Gastrocnemius medialis (tissue), 4 donors: Measurements from ENCODE around the gene SLC39A11.

Source experiments
- POLR2A ChIP-seq, 2 donors: fragments of 450-650 bp; IDR thresholded peaks; one replicate each; pipeline ENCODE4 v1.6.1; 2017; ENCODE audit warnings: antibody characterized with exemption in 2 of 2, mild to moderate bottlenecking in 2 of 2, moderate library complexity in 2 of 2
- TF ChIP-seq, protein P1 (sequence below), 5 experiments: fragments of 450-650 bp in 3 of 5; fragments of 200-600 bp in 2 of 5; sonication (generic) in 2 of 5; IDR thresholded peaks in 4 of 5; conservative IDR thresholded peaks in 1 of 5; 1 replicate in 4 of 5; 2 replicates in 1 of 5; pipeline ENCODE4 v1.5.1; 2016 to 2019; ENCODE audit warnings: antibody characterized with exemption in 5 of 5, mild to moderate bottlenecking in 3 of 5, moderate library complexity in 3 of 5

DNA sequence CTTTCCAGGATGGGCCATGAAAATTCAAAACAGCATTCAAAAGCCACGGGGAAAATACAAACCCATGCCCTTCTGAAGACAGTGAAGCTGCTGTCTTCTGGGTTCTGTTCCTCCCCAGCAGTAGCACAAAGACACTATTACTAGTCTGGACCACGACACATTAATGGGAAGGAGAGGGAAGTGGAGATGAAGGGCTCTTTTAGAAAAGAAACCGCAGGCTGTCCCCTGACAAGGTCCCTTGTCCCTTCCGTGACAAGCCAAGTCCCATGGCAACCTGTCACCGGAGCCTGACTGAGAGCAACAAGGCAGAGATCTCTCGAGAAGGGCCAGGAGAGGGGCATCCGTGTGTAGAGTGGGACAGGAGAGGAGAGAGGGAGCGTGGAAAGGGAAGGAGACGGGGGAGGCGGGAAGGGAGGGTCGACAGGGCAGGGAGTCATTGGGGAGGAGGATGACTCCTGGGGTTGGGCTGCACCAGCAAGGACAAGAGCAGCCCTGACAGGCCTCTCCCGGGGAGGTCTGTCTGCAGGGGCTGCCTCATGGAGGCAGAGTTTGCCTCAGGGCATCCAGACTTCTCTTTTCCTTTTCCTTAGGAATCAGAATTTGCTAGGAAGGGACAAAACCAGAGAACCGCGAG, 436.2 kb downstream of the SLC39A11 start:
- TF ChIP-seq, protein P1, sequence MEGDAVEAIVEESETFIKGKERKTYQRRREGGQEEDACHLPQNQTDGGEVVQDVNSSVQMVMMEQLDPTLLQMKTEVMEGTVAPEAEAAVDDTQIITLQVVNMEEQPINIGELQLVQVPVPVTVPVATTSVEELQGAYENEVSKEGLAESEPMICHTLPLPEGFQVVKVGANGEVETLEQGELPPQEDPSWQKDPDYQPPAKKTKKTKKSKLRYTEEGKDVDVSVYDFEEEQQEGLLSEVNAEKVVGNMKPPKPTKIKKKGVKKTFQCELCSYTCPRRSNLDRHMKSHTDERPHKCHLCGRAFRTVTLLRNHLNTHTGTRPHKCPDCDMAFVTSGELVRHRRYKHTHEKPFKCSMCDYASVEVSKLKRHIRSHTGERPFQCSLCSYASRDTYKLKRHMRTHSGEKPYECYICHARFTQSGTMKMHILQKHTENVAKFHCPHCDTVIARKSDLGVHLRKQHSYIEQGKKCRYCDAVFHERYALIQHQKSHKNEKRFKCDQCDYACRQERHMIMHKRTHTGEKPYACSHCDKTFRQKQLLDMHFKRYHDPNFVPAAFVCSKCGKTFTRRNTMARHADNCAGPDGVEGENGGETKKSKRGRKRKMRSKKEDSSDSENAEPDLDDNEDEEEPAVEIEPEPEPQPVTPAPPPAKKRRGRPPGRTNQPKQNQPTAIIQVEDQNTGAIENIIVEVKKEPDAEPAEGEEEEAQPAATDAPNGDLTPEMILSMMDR (IDR thresholded peaks at IDR 0.05 in 4 of 5, conservative IDR thresholded peaks at IDR 0.05 in 1 of 5), result no peak
- no peak for TF ChIP-seq POLR2A (IDR thresholded peaks at IDR 0.05)
